Measurements from ENCODE around the gene FAM131C. TPM values are rescaled to one million over a fixed set of nuclear protein-coding genes. Genes with fewer than 3 reads are reported as not detected.
"Not testable (repeated sequence)": the region's sequence is repeated elsewhere in the genome, so short reads cannot be mapped to it uniquely, and the experiment has no call there.

FAM131C gene
- total RNA-seq, 1 donor from 2014 or later: 1.3 TPM

GRCh38 chr1:16042096-16042495, 31.4 kb downstream of the FAM131C start:
- intact Hi-C loops (cut with micrococcal nuclease): no loop called here

DNA sequence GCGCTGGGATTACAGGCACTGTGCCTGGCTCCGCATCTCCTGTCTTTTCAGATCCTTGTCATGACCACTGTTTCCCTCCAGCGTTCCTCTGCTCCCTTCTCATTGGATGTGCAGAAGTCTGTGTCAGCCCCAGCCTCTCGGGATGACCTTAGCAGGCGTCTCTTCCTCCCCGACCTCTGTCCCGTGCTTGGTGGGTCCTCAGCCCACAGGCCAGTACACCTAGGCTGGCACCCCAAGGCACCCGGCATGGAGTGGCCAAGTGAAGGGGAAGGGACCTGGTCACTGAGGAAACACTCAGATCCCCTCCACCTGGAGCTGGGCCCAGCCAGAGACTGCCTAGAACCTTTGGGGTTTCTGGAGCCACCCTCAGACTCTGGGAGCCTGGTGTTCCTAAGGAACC, 32.3 kb downstream of the FAM131C start:
- intact Hi-C loops (cut with micrococcal nuclease): no loop called here

DNA sequence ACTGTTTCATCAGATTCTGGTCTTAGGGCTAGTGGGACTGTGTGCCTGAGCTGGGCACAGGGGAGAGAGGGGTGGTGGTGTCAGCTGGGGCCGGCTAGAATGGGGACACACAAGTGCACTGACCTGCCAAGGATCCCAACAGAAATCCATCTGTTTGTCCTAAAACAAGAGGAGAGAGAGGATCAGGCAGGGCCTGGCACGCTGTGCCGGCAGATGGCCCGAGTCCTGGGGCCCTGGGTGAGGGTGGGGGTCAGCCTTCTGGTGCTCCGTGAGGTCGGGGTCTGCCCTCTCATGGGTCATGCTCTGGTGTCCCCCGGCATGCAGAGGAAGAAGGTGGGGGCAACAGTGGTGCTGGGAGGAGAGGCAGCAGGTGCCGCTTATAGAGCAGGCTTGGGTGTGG, 33.6 kb downstream of the FAM131C start:
- intact Hi-C loops (cut with micrococcal nuclease): not testable (repeated sequence)

- intact Hi-C loops (cut with micrococcal nuclease): no loop called here
Observed at GRCh38 chr1:16038620-16038912, 34.9 kb downstream of the FAM131C start.

DNA sequence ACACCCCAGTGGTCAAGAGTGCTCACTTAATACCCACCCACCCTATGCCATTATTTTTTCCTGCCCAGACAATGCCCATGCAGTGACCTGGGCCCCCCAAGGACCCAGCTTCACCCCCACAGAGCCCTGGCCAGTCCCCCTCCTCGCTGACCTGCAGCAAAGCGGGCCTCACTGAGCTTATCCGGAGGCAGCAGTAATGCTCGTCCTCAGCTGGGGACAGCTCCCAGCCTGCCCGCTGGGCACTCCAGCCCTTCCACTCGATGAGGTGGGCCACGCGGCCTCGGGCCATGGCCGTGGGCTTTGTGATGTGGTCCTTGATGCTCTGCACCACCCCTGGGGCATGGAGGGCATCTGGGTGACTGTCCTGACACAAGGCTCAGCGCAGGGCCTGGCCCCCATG, 37.0 kb downstream of the FAM131C start:
- intact Hi-C loops (cut with micrococcal nuclease): not testable (repeated sequence)

DNA sequence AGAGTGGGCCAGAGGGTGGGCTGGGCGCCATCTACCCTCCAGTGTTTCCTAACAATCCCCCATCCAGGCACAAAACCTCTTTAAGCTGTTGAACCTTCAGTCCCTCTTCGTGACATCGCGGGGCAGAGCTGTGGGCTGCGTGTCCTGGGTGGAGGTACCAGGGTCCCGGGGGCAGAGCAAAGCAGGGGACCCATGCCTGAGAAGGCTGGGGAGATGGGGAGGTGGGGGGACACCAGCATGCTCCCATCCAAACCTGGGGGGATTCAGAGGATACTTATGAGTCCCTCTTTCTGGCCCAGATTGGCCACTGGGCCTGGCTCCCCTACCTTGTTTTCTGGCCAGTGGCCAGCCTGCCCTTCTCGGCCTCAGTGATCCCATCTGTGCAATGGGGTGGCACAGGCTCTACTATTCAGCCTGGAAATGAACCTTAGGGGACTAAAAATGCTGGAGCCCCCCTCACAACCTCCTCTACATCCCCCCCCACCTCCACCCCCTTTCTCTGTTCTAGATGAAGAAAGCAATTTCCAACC, 40.3 kb downstream of the FAM131C start:
- intact Hi-C loops (cut with micrococcal nuclease): loop anchor here (1.0 kb wide), 2 partner anchors 230 to 241 kb away; no protein-coding TSS in a partner anchor

GRCh38 chr1:16032388-16033102, 40.9 kb downstream of the FAM131C start:
- intact Hi-C loops (cut with micrococcal nuclease): loop anchor here (1.0 kb wide), 2 partner anchors 229 to 240 kb away; no protein-coding TSS in a partner anchor

- intact Hi-C loops (cut with micrococcal nuclease): no loop called here
Observed at GRCh38 chr1:16031551-16031950, 41.9 kb downstream of the FAM131C start.

GRCh38 chr1:16029288-16029687, 44.2 kb downstream of the FAM131C start:
- intact Hi-C loops (cut with micrococcal nuclease): no loop called here

GRCh38 chr1:16029003-16029268, 44.5 kb downstream of the FAM131C start:
- intact Hi-C loops (cut with micrococcal nuclease): not testable (repeated sequence)

GRCh38 chr1:16028237-16029002, 45.0 kb downstream of the FAM131C start:
- intact Hi-C loops (cut with micrococcal nuclease): no loop called here

DNA sequence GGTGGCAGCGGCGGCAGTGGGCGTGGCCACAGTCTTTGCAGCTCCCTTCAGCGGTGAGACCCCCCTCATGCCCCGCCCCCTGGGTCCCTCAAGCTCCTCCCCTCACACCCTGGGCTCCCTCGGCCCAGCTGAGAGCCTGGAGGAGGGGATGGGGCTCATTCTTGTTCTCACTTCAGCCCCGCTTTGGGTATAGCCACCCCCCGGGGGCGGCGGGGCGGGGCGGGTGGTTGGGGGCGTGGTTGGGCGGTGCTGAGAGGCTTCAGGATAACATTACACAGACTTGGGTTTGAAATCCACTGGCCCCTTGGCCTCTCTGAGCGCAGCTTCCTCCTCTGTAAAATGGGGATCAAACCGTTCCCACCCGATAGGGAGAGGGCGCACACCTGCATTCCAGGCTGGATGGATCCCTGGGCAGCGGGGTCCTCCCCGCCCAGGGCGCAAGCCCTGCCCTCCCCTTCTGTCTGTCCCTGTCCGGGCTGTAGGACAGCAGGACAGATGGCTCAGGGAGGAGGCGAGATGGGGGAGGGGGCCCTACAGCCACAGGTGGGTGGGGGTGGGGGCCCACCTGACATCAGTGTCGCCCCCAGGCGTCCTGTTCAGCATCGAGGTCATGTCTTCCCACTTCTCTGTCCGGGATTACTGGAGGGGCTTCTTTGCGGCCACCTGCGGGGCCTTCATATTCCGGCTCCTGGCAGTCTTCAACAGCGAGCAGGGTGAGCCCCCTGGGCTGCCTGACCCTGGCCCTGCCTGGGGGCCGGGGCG, 46.5 kb downstream of the FAM131C start:
- intact Hi-C loops (cut with micrococcal nuclease): no loop called here

- intact Hi-C loops (cut with micrococcal nuclease): not testable (repeated sequence)
Observed at GRCh38 chr1:16026302-16026701, 47.1 kb downstream of the FAM131C start.

- intact Hi-C loops (cut with micrococcal nuclease): no loop called here
Observed at GRCh38 chr1:16023050-16023653, 50.3 kb downstream of the FAM131C start.

DNA sequence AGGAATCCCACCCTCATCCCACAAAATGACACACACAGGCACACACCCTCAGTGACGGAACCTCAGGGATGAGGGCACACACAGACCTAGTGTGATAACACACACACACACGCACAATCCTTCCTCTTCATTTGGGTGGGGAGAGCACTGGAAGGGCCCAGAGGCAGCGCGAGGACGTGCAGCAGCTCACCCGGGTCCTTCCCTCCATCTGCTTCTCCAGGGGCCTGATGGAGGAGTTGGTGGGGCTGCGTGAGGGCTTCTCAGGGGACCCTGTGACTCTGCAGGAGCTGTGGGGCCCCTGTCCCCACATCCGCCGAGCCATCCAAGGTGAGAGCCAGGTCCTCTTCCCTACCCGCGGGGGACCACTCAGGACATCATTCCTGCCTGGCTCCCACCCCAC, 51.1 kb downstream of the FAM131C start:
- intact Hi-C loops (cut with micrococcal nuclease): no loop called here

GRCh38 chr1:16021681-16022080, 51.8 kb downstream of the FAM131C start, which contains the start of gene CLCNKA:
CLCNKA (plus strand) TSS chr1:16022036; CDS start chr1:16022620, 584 bp downstream.
- intact Hi-C loops (cut with micrococcal nuclease): no loop called here

- intact Hi-C loops (cut with micrococcal nuclease): not testable (repeated sequence)
Observed at GRCh38 chr1:16020878-16021277, 52.6 kb downstream of the FAM131C start.

GRCh38 chr1:16020325-16020724, 53.1 kb downstream of the FAM131C start:
- intact Hi-C loops (cut with micrococcal nuclease): no loop called here

- intact Hi-C loops (cut with micrococcal nuclease): loop anchor here (10.0 kb wide), 1 partner anchor 345 kb away; the partner anchor contains the start of gene SZRD1
Observed at GRCh38 chr1:16019644-16020277, 53.7 kb downstream of the FAM131C start.

GRCh38 chr1:16018749-16019643, 54.5 kb downstream of the FAM131C start:
- intact Hi-C loops (cut with micrococcal nuclease): loop anchor here (10.0 kb wide), 1 partner anchor 346 kb away; the partner anchor contains the start of gene SZRD1
